HCT116 (cell line): ENCODE data around the gene GRIN1. TPM values are rescaled to one million over a fixed set of nuclear protein-coding genes. Genes with fewer than 3 reads are reported as not detected.

Experiments
- ATAC-seq: fragments of 200-7000 bp; cut with Tn5 transposase; 2 replicates; pipeline ENCODE4 v1.9.1; 2020; ENCODE audit warnings: mild to moderate bottlenecking, moderate library complexity
- BruUV-seq: library from RNA; stranded (reverse); fragments of 400-500 nt; replicated peaks from 2 replicates; lab custom pipeline; 2021; lab: Mats Ljungman, UMichigan
- CTCF ChIA-PET: fragments of 300-600 bp; sonication (Branson Sonifier 250); formaldehyde crosslinking; loops from one replicate; lab custom pipeline; 2021; ENCODE audit warnings: antibody characterized with exemption; lab: Charles Lee
- POLR2A ChIA-PET: fragments of 300-600, 350-600 bp; sonication (Branson Sonifier 250); formaldehyde crosslinking; loops from one replicate; lab custom pipeline; 2021; ENCODE audit warnings: antibody characterized with exemption; lab: Charles Lee
- RAD21 ChIA-PET, 2 experiments: fragments of 300-600 bp; sonication (Branson Sonifier 250); formaldehyde crosslinking; loops; one replicate each; lab custom pipeline; 2023; ENCODE audit warnings: low total read pairs in 2 of 2; ENCODE audit not compliant: uncharacterized antibody in 2 of 2, unreplicated experiment in 2 of 2, low non-redundant PET in 1 of 2; lab: Charles Lee
- DNase-seq: peaks from one replicate; pipeline ENCODE4 v3.0.0-alpha.2; 2010; ENCODE audit warnings: low read depth, low spot score
- H2AFZ ChIP-seq: fragments of 200-600 bp; shearing (Covaris generic), sonication (generic); 2 replicates; pipeline ENCODE4 v1.6.1; 2017; ENCODE audit warnings: low read depth, mixed run types, mixed read lengths, antibody characterized with exemption, low read length; ENCODE audit not compliant: poor library complexity, severe bottlenecking
- H3K27ac ChIP-seq: 2 replicates; pipeline ENCODE4 v1.5.1; 2012; ENCODE audit warnings: low read depth, low read length
- H3K27me3 ChIP-seq: fragments of 200-600 bp; sonication (generic); 2 replicates; pipeline ENCODE4 v1.6.1; 2016; ENCODE audit warnings: mixed run types, low read length, mixed read lengths; ENCODE audit not compliant: insufficient read depth
- H3K36me3 ChIP-seq, 2 experiments: fragments of 200-500 bp in 1 of 2; fragments of 200-600 bp in 1 of 2; sonication (Bioruptor generic) in 1 of 2; sonication (generic) in 1 of 2; 2 replicates each; pipeline versions ENCODE4 v1.5.1 to v1.6.1; 2014 to 2016; ENCODE audit warnings: low read length in 2 of 2, inconsistent platforms in 1 of 2, mixed read lengths in 1 of 2, mixed run types in 1 of 2; ENCODE audit not compliant: insufficient read depth in 2 of 2, control insufficient read depth in 1 of 2
- H3K4me1 ChIP-seq, 2 experiments: fragments of 200-600 bp in 1 of 2; sonication (generic) in 1 of 2; 2 replicates each; pipeline versions ENCODE4 v1.5.1 to v1.6.1; 2012 to 2017; ENCODE audit warnings: low read length in 2 of 2, inconsistent platforms in 1 of 2, mild to moderate bottlenecking in 1 of 2, mixed read lengths in 1 of 2, mixed run types in 1 of 2, moderate library complexity in 1 of 2; ENCODE audit not compliant: insufficient read depth in 2 of 2, control insufficient read depth in 1 of 2
- H3K4me2 ChIP-seq: fragments of 200-600 bp; sonication (generic); 2 replicates; pipeline ENCODE4 v1.6.1; 2017; ENCODE audit warnings: mixed run types, low read length, mixed read lengths
- H3K4me3 ChIP-seq, 2 experiments: fragments of 200-600 bp in 1 of 2; sonication (generic) in 1 of 2; replicated peaks in 1 of 2; 2 replicates each; pipeline ENCODE4 v1.5.1; 2011 to 2016; ENCODE audit warnings: low read length in 2 of 2, control low read depth in 1 of 2, low read depth in 1 of 2, mild to moderate bottlenecking in 1 of 2, mixed read lengths in 1 of 2, mixed run types in 1 of 2
- H3K79me2 ChIP-seq: fragments of 200-600 bp; sonication (generic); 2 replicates; pipeline ENCODE4 v1.6.1; 2017; ENCODE audit warnings: mild to moderate bottlenecking, mixed run types, low read length, moderate library complexity, mixed read lengths; ENCODE audit not compliant: insufficient read depth
- H3K9ac ChIP-seq: fragments of 200-600 bp; sonication (generic); 2 replicates; pipeline ENCODE4 v1.6.1; 2016; ENCODE audit warnings: low read length, mixed read lengths
- H3K9me2 ChIP-seq: fragments of 200-600 bp; sonication (generic), shearing (Covaris generic); 2 replicates; pipeline ENCODE4 v1.6.1; 2017; ENCODE audit warnings: mixed run types, mild to moderate bottlenecking, moderate library complexity; ENCODE audit not compliant: insufficient read depth
- H3K9me3 ChIP-seq, 2 experiments: fragments of 200-500 bp in 1 of 2; fragments of 200-600 bp in 1 of 2; sonication (Bioruptor generic) in 1 of 2; sonication (generic) in 1 of 2; 2 replicates each; pipeline ENCODE4 v1.6.1; 2014 to 2017; ENCODE audit warnings: low read length in 2 of 2, mixed read lengths in 2 of 2, inconsistent platforms in 1 of 2, low read depth in 1 of 2, mild to moderate bottlenecking in 1 of 2, mixed run types in 1 of 2, moderate library complexity in 1 of 2; ENCODE audit not compliant: control insufficient read depth in 1 of 2, insufficient read depth in 1 of 2
- H4K20me1 ChIP-seq: fragments of 200-600 bp; sonication (generic), shearing (Covaris generic); 2 replicates; pipeline ENCODE4 v1.6.1; 2017; ENCODE audit warnings: mixed run types, mild to moderate bottlenecking, moderate library complexity; ENCODE audit not compliant: insufficient read depth
- ATF3 ChIP-seq: IDR thresholded peaks from 2 replicates; pipeline ENCODE4 v1.6.1; 2012
- CEBPB ChIP-seq: IDR thresholded peaks from 2 replicates; pipeline ENCODE4 v1.6.1; 2012; ENCODE audit warnings: low read depth
- CTCF ChIP-seq, 3 experiments: fragments of 200-600 bp in 1 of 3; sonication (generic) in 1 of 3; IDR thresholded peaks in 2 of 3; conservative IDR thresholded peaks in 1 of 3; 2 replicates each; pipeline ENCODE4 v1.5.1; 2012 to 2017; ENCODE audit warnings: low read depth in 2 of 3, low read length in 2 of 3, antibody characterized with exemption in 1 of 3, borderline replicate concordance in 1 of 3, control low read depth in 1 of 3, mild to moderate bottlenecking in 1 of 3, mixed read lengths in 1 of 3, mixed run types in 1 of 3, moderate library complexity in 1 of 3; ENCODE audit not compliant: insufficient read depth in 1 of 3
- ELF1 ChIP-seq: IDR thresholded peaks from 2 replicates; pipeline ENCODE4 v1.6.1; 2012; ENCODE audit warnings: low read depth, borderline replicate concordance
- EZH2 ChIP-seq: fragments of 200-600 bp; sonication (generic); IDR thresholded peaks from 2 replicates; pipeline ENCODE4 v1.6.1; 2017; ENCODE audit warnings: antibody characterized with exemption, mixed run types
- EZH2phosphoT487 ChIP-seq: fragments of 200-600 bp; IDR thresholded peaks from 2 replicates; pipeline ENCODE4 v1.6.1; 2018; ENCODE audit warnings: antibody characterized with exemption, borderline replicate concordance
- FOSL1 ChIP-seq: IDR thresholded peaks from 2 replicates; pipeline ENCODE4 v1.6.1; 2012; ENCODE audit warnings: low read depth
- JUND ChIP-seq: IDR thresholded peaks from 2 replicates; pipeline ENCODE4 v1.6.1; 2012
- POLR2AphosphoS5 ChIP-seq: IDR thresholded peaks from 2 replicates; pipeline ENCODE4 v1.6.1; 2011; ENCODE audit warnings: mild to moderate bottlenecking, low read depth, low read length, moderate library complexity
- REST ChIP-seq: IDR thresholded peaks from 2 replicates; pipeline ENCODE4 v1.6.1; 2012; ENCODE audit warnings: low read depth
- SIN3A ChIP-seq: IDR thresholded peaks from 2 replicates; pipeline ENCODE4 v1.6.1; 2012; ENCODE audit warnings: low read depth
- SP1 ChIP-seq: IDR thresholded peaks from 2 replicates; pipeline ENCODE4 v1.6.1; 2012; ENCODE audit warnings: low read depth
- SRF ChIP-seq: IDR thresholded peaks from 2 replicates; pipeline ENCODE4 v1.6.1; 2012; ENCODE audit warnings: low read depth
- TCF7L2 ChIP-seq: IDR thresholded peaks from 2 replicates; pipeline ENCODE4 v1.7.0; 2011; ENCODE audit warnings: borderline replicate concordance, inconsistent platforms; ENCODE audit not compliant: insufficient read depth, insufficient read length; ENCODE audit errors: extremely low read depth
- YY1 ChIP-seq: IDR thresholded peaks from 2 replicates; pipeline ENCODE4 v1.6.1; 2011; ENCODE audit warnings: low read length, low read depth, moderate library complexity, mild to moderate bottlenecking; ENCODE audit not compliant: insufficient replicate concordance; ENCODE audit errors: extremely low read depth
- ZNF274 ChIP-seq: fragments of 200-500 bp; sonication (Bioruptor generic); IDR thresholded peaks from 2 replicates; pipeline ENCODE4 v1.6.1; 2014; ENCODE audit warnings: mild to moderate bottlenecking, low read depth, low read length, inconsistent platforms
- intact Hi-C: fragments of 100-400 bp; cut with micrococcal nuclease; formaldehyde crosslinking; loops from 2 replicates; pipeline ENCODE4 v1.10.0; 2022
- total RNA-seq: library from RNA; stranded (reverse); gene quantifications from one replicate; pipeline ENCODE4 v1.2.1, GENCODE V29; 2021; ENCODE audit not compliant: unreplicated experiment
- TF ChIP-seq, protein P1 (sequence below): IDR thresholded peaks from 2 replicates; pipeline ENCODE4 v1.6.1; 2011; ENCODE audit warnings: mild to moderate bottlenecking, low read length, moderate library complexity; ENCODE audit not compliant: insufficient replicate concordance; ENCODE audit errors: extremely low read depth

Gene GRIN1
- total RNA-seq, 1 experiment from 2014 or later, result 23.1 TPM

DNA sequence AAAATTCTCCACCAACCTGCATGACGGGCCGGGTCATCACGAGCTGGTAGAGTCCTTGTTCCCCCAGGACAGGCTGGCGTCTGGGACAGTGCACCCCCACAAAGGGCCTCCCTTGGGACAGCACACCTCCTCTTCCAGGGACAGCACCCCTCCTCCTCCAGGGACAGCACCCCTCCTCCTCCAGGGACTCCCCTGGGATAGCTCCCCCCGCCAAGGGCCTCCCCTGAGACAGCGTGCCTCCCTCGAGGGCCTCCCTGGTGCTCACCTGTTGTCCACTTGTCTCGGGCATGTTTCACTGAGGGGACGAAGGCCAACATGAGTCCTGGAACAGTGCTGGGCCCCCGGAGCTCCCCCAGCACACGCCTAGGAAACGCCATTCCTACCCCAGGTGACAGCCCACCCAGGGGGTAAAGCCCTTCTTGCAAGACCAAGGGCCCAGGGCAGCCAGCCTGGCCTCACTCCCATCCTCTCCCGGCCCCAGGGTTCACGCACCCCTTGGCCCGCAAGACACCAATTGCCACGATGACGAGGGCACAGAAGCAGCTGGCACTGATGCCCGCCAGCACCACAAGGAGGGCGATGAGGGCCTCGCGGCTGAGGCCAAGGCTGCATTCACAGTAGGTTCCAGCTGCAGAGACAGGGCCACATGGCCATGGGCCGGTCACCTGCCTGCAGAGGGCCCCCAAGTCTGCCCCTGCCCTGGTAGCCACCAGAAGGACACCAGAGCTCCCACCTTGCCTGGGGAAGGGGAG lies 32.4 kb downstream of the GRIN1 start:
- intact Hi-C loops, result no loop called here
- Histone ChIP-seq H3K4me1 (peaks cover 14 to 40% of the 10 kb centered on the region in 2 experiments), H3K4me2 (no peak overlapping the region), H3K27me3 (no peaks in the 10 kb centered on the region), H3K4me3 (no peak overlapping the region), H3K79me2 (no peaks in the 10 kb centered on the region), H4K20me1 (no peaks in the 10 kb centered on the region), H3K9me2 (no peaks in the 10 kb centered on the region), H3K9ac (no peak overlapping the region), H3K36me3 (no peaks in the 10 kb centered on the region), H3K27ac (no peak overlapping the region), H2AFZ (no peak overlapping the region), H3K9me3 (no peaks in the 10 kb centered on the region)
- DNase-seq, result no peak
- POLR2A ChIA-PET, result no interaction called here
- BruUV-seq, result no TSS peak
- CTCF ChIA-PET, result no interaction called here
- RAD21 ChIA-PET, result no interaction called here
- no peak for ATAC-seq
- no peak for TF ChIP-seq SP1
- TF ChIP-seq EZH2phosphoT487, result no peak
- TF ChIP-seq EZH2, result no peak
- no peak for TF ChIP-seq JUND
- no peak for TF ChIP-seq CTCF (IDR thresholded peaks at IDR 0.05 in 2 of 3, conservative IDR thresholded peaks at IDR 0.05 in 1 of 3; ENCODE audit: borderline replicate concordance in 1 of 3, insufficient read depth in 1 of 3, low read depth in 2 of 3, low read length in 2 of 3)
- TF ChIP-seq ZNF274, result no peak
- no peak for TF ChIP-seq CEBPB
- TF ChIP-seq SRF, result no peak
- TF ChIP-seq REST, result no peak
- TF ChIP-seq FOSL1, result no peak
- no peak for TF ChIP-seq ELF1
- no peak for TF ChIP-seq SIN3A
- no peak for TF ChIP-seq TCF7L2
- TF ChIP-seq POLR2AphosphoS5, result no peak
- TF ChIP-seq, protein P1, sequence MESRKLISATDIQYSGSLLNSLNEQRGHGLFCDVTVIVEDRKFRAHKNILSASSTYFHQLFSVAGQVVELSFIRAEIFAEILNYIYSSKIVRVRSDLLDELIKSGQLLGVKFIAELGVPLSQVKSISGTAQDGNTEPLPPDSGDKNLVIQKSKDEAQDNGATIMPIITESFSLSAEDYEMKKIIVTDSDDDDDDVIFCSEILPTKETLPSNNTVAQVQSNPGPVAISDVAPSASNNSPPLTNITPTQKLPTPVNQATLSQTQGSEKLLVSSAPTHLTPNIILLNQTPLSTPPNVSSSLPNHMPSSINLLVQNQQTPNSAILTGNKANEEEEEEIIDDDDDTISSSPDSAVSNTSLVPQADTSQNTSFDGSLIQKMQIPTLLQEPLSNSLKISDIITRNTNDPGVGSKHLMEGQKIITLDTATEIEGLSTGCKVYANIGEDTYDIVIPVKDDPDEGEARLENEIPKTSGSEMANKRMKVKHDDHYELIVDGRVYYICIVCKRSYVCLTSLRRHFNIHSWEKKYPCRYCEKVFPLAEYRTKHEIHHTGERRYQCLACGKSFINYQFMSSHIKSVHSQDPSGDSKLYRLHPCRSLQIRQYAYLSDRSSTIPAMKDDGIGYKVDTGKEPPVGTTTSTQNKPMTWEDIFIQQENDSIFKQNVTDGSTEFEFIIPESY, result no peak
- no peak for TF ChIP-seq ATF3
- TF ChIP-seq YY1, result no peak
